H9 (cell line): ENCODE results near the gene PHF1. TPM values are rescaled to one million over a fixed set of nuclear protein-coding genes. Genes with fewer than 3 reads are reported as not detected.

Experiments used
- DNase-seq: peaks from one replicate; pipeline ENCODE4 v3.0.0-alpha.2; 2017
- H2AFZ ChIP-seq: one replicate; pipeline ENCODE4 v1.6.1; 2013; ENCODE audit warnings: mild to moderate bottlenecking, low read length, control low read depth, moderate library complexity
- H2AK5ac ChIP-seq: 2 replicates; pipeline ENCODE4 v1.6.1; 2013; ENCODE audit warnings: low read length, control low read depth, mixed read lengths; ENCODE audit not compliant: insufficient read length
- H2BK120ac ChIP-seq: one replicate; pipeline ENCODE4 v1.6.1; 2013; ENCODE audit warnings: low read depth, mild to moderate bottlenecking, low read length, control low read depth, inconsistent platforms; ENCODE audit not compliant: poor library complexity, severe bottlenecking
- H2BK12ac ChIP-seq: 2 replicates; pipeline ENCODE4 v1.6.1; 2013; ENCODE audit warnings: low read length, control low read depth, mixed read lengths, low read depth; ENCODE audit not compliant: insufficient read length
- H2BK15ac ChIP-seq: 2 replicates; pipeline ENCODE4 v1.6.1; 2013; ENCODE audit warnings: low read depth, low read length, control low read depth
- H2BK20ac ChIP-seq: one replicate; pipeline ENCODE4 v1.6.1; 2013; ENCODE audit warnings: low read depth, mild to moderate bottlenecking, low read length, control low read depth, inconsistent platforms; ENCODE audit not compliant: poor library complexity, severe bottlenecking
- H2BK5ac ChIP-seq: 2 replicates; pipeline ENCODE4 v1.6.1; 2013; ENCODE audit warnings: low read length, control low read depth, mixed read lengths; ENCODE audit not compliant: insufficient read length
- H3K14ac ChIP-seq: 2 replicates; pipeline ENCODE4 v1.6.1; 2013; ENCODE audit warnings: low read length, control low read depth; ENCODE audit not compliant: insufficient read depth
- H3K18ac ChIP-seq: 2 replicates; pipeline ENCODE4 v1.6.1; 2013; ENCODE audit warnings: low read depth, mild to moderate bottlenecking, mixed read lengths, low read length, control low read depth; ENCODE audit not compliant: insufficient read length
- H3K23ac ChIP-seq: 2 replicates; pipeline ENCODE4 v1.6.1; 2013; ENCODE audit warnings: low read length, control low read depth, mixed read lengths, low read depth; ENCODE audit not compliant: insufficient read length
- H3K23me2 ChIP-seq: 2 replicates; pipeline ENCODE4 v1.6.1; 2013; ENCODE audit warnings: low read depth, mild to moderate bottlenecking, mixed read lengths, low read length, control low read depth; ENCODE audit not compliant: insufficient read length, poor library complexity, severe bottlenecking
- H3K27ac ChIP-seq: 2 replicates; pipeline ENCODE4 v1.5.1; 2013; ENCODE audit warnings: low read length, control low read depth, mixed read lengths, low read depth; ENCODE audit not compliant: insufficient read length
- H3K27me3 ChIP-seq: 2 replicates; pipeline ENCODE4 v1.6.1; 2013; ENCODE audit warnings: low read length, control low read depth, inconsistent platforms; ENCODE audit not compliant: insufficient read depth
- H3K4ac ChIP-seq: 2 replicates; pipeline ENCODE4 v1.6.1; 2013; ENCODE audit warnings: low read depth, mild to moderate bottlenecking, control low read depth, inconsistent platforms, low read length, moderate library complexity
- H3K4me1 ChIP-seq: 2 replicates; pipeline ENCODE4 v1.6.1; 2013; ENCODE audit warnings: low read length, control low read depth, inconsistent platforms; ENCODE audit not compliant: insufficient read depth
- H3K4me2 ChIP-seq: 2 replicates; pipeline ENCODE4 v1.6.1; 2013; ENCODE audit warnings: low read length, control low read depth, mixed read lengths; ENCODE audit not compliant: insufficient read length, insufficient read depth
- H3K56ac ChIP-seq: 2 replicates; pipeline ENCODE4 v1.6.1; 2013; ENCODE audit warnings: low read depth, mild to moderate bottlenecking, mixed read lengths, low read length, control low read depth; ENCODE audit not compliant: insufficient read length
- H3K79me1 ChIP-seq: 2 replicates; pipeline ENCODE4 v1.6.1; 2013; ENCODE audit warnings: low read depth, mild to moderate bottlenecking, moderate library complexity, low read length, control low read depth, inconsistent platforms; ENCODE audit not compliant: insufficient read depth, poor library complexity, severe bottlenecking
- H3K79me2 ChIP-seq: 2 replicates; pipeline ENCODE4 v1.6.1; 2013; ENCODE audit warnings: low read length, control low read depth, inconsistent platforms; ENCODE audit not compliant: insufficient read depth
- H3K9ac ChIP-seq: 2 replicates; pipeline ENCODE4 v1.6.1; 2013; ENCODE audit warnings: low read length, control low read depth, mixed read lengths; ENCODE audit not compliant: insufficient read length; ENCODE audit errors: extremely low read depth
- H3K9me3 ChIP-seq: one replicate; pipeline ENCODE4 v1.6.1; 2013; ENCODE audit warnings: low read depth, low read length, inconsistent platforms; ENCODE audit not compliant: control insufficient read depth
- H3T11ph ChIP-seq: one replicate; pipeline ENCODE4 v1.6.1; 2013; ENCODE audit warnings: mild to moderate bottlenecking, low read length, control low read depth, inconsistent platforms
- H4K20me1 ChIP-seq: one replicate; pipeline ENCODE4 v1.6.1; 2013; ENCODE audit not compliant: control insufficient read depth, insufficient read length, insufficient read depth
- H4K5ac ChIP-seq: 2 replicates; pipeline ENCODE4 v1.6.1; 2013; ENCODE audit warnings: low read depth, mild to moderate bottlenecking, mixed read lengths, low read length, control low read depth; ENCODE audit not compliant: insufficient read length
- H4K8ac ChIP-seq: replicated peaks from 2 replicates; pipeline ENCODE4 v1.6.1; 2013; ENCODE audit warnings: low read length, control low read depth, mixed read lengths, low read depth; ENCODE audit not compliant: insufficient read length
- H4K91ac ChIP-seq: 2 replicates; pipeline ENCODE4 v1.6.1; 2013; ENCODE audit warnings: low read depth, mild to moderate bottlenecking, moderate library complexity, mixed read lengths, low read length, control low read depth; ENCODE audit not compliant: insufficient read length
- H3K27ac Mint-ChIP-seq, 3 experiments: 2 replicates in 2 of 3; 3 replicates in 1 of 3; pipeline ENCODE4 v1.8.0; 2020 to 2021; ENCODE audit warnings: mixed read lengths in 3 of 3, mild to moderate bottlenecking in 1 of 3, moderate library complexity in 1 of 3
- H3K27me3 Mint-ChIP-seq: 2 replicates; pipeline ENCODE4 v1.8.0; 2021; ENCODE audit warnings: low read depth, mild to moderate bottlenecking, moderate library complexity, mixed read lengths
- H3K36me3 Mint-ChIP-seq, 3 experiments: 2 replicates in 2 of 3; 3 replicates in 1 of 3; pipeline ENCODE4 v1.8.0; 2020 to 2021; ENCODE audit warnings: low read depth in 3 of 3, mixed read lengths in 3 of 3; ENCODE audit not compliant: insufficient read depth in 1 of 3
- H3K4me1 Mint-ChIP-seq, 2 experiments: 2 replicates each; pipeline ENCODE4 v1.8.0; 2020; ENCODE audit warnings: mixed read lengths in 2 of 2
- H3K4me3 Mint-ChIP-seq, 2 experiments: 2 replicates in 1 of 2; 3 replicates in 1 of 2; pipeline ENCODE4 v1.8.0; 2020 to 2021; ENCODE audit warnings: mild to moderate bottlenecking in 2 of 2, mixed read lengths in 2 of 2, moderate library complexity in 1 of 2
- H3K9me3 Mint-ChIP-seq, 2 experiments: 2 replicates in 1 of 2; 3 replicates in 1 of 2; pipeline ENCODE4 v1.8.0; 2020; ENCODE audit warnings: mild to moderate bottlenecking in 2 of 2, mixed read lengths in 2 of 2, moderate library complexity in 1 of 2
- CTCF ChIP-seq: fragments of 200-600 bp; sonication (generic); conservative IDR thresholded peaks from 3 replicates; pipeline ENCODE4 v1.8.0; 2021; ENCODE audit warnings: antibody characterized with exemption, mild to moderate bottlenecking
- WGBS: extraction: QIAGEN DNeasy Blood & Tissue Kit; methylation state at CpG from one replicate; pipeline ENCODE4 v1.1.7; 2013; ENCODE audit warnings: missing lambda C conversion rate, low lambda C conversion rate, mixed read lengths; ENCODE audit not compliant: insufficient read length; ENCODE audit errors: extremely low coverage; 5-methylcytosine and 5-hydroxymethylcytosine counted together
- total RNA-seq: library from RNA; stranded (reverse); gene quantifications from 2 replicates; pipeline ENCODE4 v1.2.1, GENCODE V29; 2021

Gene PHF1
- total RNA-seq, 1 experiment from 2014 or later = 56.8 TPM

GRCh38 chr6:33430991-33431879, 20.4 kb downstream of the PHF1 start:
- peak; percentile 95 for DNase-seq
- H3K4ac ChIP-seq = peak overlapping the region; percentile 48; the same call in 1 of the 2 replicates
- no peak overlapping the region for H3T11ph ChIP-seq
- peaks cover 14% of the 10 kb centered on the region; the same call in 1 of the 2 replicates for H3K79me2 ChIP-seq
- H4K20me1 ChIP-seq = no peaks in the 10 kb centered on the region
- no peak overlapping the region for H3K23ac ChIP-seq
- H3K27ac Mint-ChIP-seq = peak overlapping the region; percentile 94 to 97 (median 96)
- peak overlapping the region; percentile 56 for H3K9ac ChIP-seq
- H2AK5ac ChIP-seq = no peak overlapping the region
- no peak for TF ChIP-seq CTCF
- H2BK120ac ChIP-seq = no peak overlapping the region
- peaks cover 17% of the 10 kb centered on the region; the same call in 1 of the 2 replicates for H3K4me1 ChIP-seq
- H4K8ac ChIP-seq = no peak overlapping the region
- no peaks in the 10 kb centered on the region; the same call in 1 of the 2 replicates for H3K27me3 Mint-ChIP-seq
- no peak overlapping the region for H2AFZ ChIP-seq
- peak overlapping the region; percentile 75 to 81 for H3K4me3 Mint-ChIP-seq
- H3K9me3 ChIP-seq = no peaks in the 10 kb centered on the region
- H2BK5ac ChIP-seq = peak overlapping the region; percentile 65
- no peak overlapping the region for H3K56ac ChIP-seq
- no peaks in the 10 kb centered on the region for H3K9me3 Mint-ChIP-seq
- H2BK20ac ChIP-seq = no peak overlapping the region
- peak overlapping the region; percentile 88 for H3K4me2 ChIP-seq
- H3K79me1 ChIP-seq = peaks cover 5% of the 10 kb centered on the region
- H2BK12ac ChIP-seq = peak overlapping the region; percentile 84
- H3K36me3 Mint-ChIP-seq = peaks cover 13 to 26% (median 25%) of the 10 kb centered on the region in 3 experiments
- peak overlapping the region; percentile 82 for H3K14ac ChIP-seq
- no peak overlapping the region for H2BK15ac ChIP-seq
- H3K4me1 Mint-ChIP-seq = peaks cover 67 to 77% of the 10 kb centered on the region in 2 experiments
- no peaks in the 10 kb centered on the region for H3K27me3 ChIP-seq
- H4K91ac ChIP-seq = no peak overlapping the region
- H3K27ac ChIP-seq = peak overlapping the region; percentile 86
- no peak overlapping the region for H4K5ac ChIP-seq
- peaks cover 24% of the 10 kb centered on the region for H3K23me2 ChIP-seq
- peak overlapping the region; percentile 73 for H3K18ac ChIP-seq
- WGBS = no CpG with 5 or more reads among the region's 12 CpGs
